Measurements from ENCODE around the gene DENND1B.

The DENND1B gene

GRCh38 chr1:197683895-197684553 lies 91.3 kb downstream of the DENND1B start:
- no peak for TF ChIP-seq ZFX (IDR thresholded peaks at IDR 0.05)
- no peak for TF ChIP-seq CTCF (conservative IDR thresholded peaks at IDR 0.05)
- H3K27ac ChIP-seq: no peak overlapping the region

GRCh38 chr1:197683280-197683679 lies 92.0 kb downstream of the DENND1B start:
- no peak overlapping the region for H3K27ac ChIP-seq
- TF ChIP-seq ZFX (IDR thresholded peaks at IDR 0.05) (no peak), CTCF (conservative IDR thresholded peaks at IDR 0.05) (no peak)

GRCh38 chr1:197680311-197680710 lies 95.0 kb downstream of the DENND1B start:
- TF ChIP-seq ZFX (IDR thresholded peaks at IDR 0.05) (no peak), CTCF (conservative IDR thresholded peaks at IDR 0.05) (no peak)
- H3K27ac ChIP-seq: no peak overlapping the region

- no peak overlapping the region for H3K27ac ChIP-seq
- no peak for TF ChIP-seq ZFX (IDR thresholded peaks at IDR 0.05)
- no peak for TF ChIP-seq CTCF (conservative IDR thresholded peaks at IDR 0.05)
Observed at GRCh38 chr1:197677752-197678295, 97.5 kb downstream of the DENND1B start.

GRCh38 chr1:197677313-197677712 lies 98.0 kb downstream of the DENND1B start:
- no peak overlapping the region for H3K27ac ChIP-seq
- TF ChIP-seq CTCF (conservative IDR thresholded peaks at IDR 0.05): no peak

GRCh38 chr1:197675583-197676208 lies 99.6 kb downstream of the DENND1B start:
- H3K27ac ChIP-seq: no peak overlapping the region
- TF ChIP-seq ZFX (IDR thresholded peaks at IDR 0.05): no peak
- TF ChIP-seq CTCF (conservative IDR thresholded peaks at IDR 0.05): no peak

GRCh38 chr1:197674286-197674685 lies 101.0 kb downstream of the DENND1B start:
- no peak overlapping the region for H3K27ac ChIP-seq
- TF ChIP-seq CTCF (conservative IDR thresholded peaks at IDR 0.05) (no peak), ZFX (IDR thresholded peaks at IDR 0.05) (no peak)

Measured in C4-2B (cell line).